Islet precursor cell (in vitro differentiated cells): ENCODE measurements around the gene ZRANB2.

Experiments used
- DNase-seq: peaks from one replicate; pipeline ENCODE4 v3.0.0-alpha.2; 2018

The ZRANB2 gene

DNA sequence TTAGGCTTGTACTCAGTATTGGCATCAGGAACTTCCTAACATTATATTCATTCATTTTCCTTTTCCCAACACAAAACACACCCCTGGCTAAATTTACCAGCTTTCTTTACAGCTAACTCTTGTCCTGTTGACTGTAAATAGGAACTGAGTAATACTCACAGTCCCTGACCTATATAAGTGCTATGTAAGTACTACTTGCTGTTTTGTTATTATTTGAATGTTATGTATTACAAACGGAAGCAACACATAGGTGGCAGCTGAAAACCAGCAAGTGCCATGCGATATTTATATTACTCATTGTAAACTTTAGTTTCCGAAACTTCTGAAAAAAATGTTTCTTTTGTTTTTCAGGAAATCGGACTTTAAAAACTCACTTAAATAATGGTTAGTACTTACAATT is 54.7 kb downstream of the ZRANB2 start:
- DNase-seq, result no peak

DNA sequence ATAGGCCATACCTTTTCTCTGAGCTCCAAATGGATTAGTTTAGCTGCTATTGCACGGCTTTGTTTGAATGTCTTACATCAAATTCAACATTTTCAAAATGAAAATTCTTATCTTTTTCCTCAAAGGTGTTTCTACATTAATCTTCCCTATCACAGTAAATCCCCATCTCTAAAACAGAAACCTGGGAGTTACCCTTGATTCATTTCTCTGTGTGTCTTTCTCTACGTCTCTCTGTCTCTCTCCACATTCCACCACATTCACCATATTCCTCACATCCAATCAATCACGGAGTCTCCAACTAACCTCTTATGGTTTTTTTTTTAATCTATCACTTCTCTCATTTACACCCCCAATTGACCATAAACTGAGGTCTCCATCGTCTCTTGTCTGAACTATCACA is 57.3 kb downstream of the ZRANB2 start:
- DNase-seq, result no peak

DNA sequence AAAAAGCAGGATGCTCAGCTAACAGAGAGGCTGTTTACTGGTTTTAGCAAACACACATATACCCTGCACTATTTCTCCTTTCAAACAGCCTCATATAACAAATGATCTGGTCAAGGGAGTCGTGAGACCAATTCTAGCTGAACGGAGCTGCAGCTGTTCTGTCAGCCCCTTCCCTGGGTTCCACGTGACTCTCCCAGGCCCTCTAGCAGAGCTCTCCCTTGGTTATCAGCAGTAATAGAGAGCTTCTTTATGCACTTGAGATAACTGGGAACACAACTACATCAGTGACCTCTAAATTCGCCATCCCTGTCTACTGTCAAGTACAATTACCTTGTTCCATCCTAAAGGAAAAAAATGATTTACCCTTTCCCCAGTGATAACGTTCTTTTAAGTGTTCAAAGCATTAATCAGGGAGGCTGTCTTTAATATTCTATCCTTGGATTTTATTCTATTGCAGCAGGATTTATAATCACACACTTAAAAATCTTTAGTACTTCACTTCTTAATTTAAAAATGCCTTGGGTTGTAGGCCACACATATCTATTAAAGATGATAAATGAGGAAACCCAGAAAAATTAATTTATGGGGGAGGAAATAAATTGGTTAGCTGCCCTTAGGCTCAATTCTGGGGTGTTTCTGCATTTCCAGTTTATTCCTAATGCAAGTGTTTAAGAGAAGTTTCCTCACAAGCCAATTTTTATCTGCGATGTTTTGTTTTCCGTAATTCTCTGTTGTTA is 61.4 kb downstream of the ZRANB2 start:
- no peak for DNase-seq

DNA sequence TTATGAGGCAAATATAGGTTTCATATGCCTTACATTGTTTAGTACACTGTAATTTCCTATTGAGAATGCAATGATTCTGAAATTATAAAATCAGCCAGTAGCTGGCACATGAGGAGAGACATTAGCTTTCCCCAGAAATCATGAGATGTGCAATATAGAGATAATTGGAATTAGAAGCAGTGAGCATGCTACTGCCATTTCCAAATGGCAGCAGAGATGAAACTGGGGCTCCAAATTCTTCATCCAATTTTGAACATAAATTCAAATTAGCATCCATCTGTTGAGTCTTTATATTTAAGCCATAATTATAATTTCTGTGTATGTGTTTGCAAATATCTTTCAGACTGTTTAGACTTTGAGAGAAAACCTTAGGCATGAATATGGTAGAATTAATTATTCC is 62.0 kb downstream of the ZRANB2 start:
- no peak for DNase-seq

DNA sequence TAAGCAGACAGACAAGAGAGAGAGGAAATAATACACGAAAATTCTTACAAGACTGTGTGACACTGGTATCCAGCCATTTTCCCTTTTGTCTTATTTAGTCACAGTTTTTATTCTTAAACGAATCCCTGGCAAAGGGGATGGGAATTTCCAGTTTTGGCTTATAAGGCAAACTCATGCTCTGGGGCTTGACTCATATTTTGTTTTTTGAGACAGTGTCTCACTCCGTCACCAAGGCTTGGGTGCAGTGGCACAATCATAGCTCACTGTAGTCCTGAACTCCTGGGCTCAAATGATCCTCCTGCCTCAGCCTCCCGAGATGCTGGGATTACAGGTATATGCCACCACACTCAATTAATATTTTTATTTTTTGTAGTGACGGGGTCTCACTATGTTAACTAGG is 65.1 kb downstream of the ZRANB2 start:
- no peak for DNase-seq

DNA sequence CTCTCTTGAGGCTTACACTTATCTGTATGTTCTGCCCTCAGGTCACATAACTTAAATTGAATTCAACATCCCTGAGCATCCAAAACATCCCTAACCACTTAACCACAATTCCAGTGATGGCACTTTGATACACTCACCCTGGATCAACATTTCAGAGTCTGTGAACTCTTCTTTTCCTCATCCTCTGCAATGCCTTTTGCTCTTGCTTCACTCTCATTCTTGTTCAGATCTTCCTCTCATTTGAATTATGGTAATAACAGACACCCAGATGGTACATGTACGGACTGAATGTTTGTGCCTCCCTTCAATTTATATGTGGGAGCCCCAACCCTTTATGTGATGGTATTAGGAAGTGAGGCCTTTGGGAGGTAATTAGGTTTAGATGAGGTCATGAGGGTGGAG is 66.7 kb downstream of the ZRANB2 start:
- DNase-seq, result no peak
